ENCODE measurements around the gene PARP1.

The PARP1 gene

GRCh38 chr1:226371866-226372490 lies 35.9 kb downstream of the PARP1 start:
- no peak for DNase-seq

GRCh38 chr1:226371027-226371694 lies 36.7 kb downstream of the PARP1 start:
- DNase-seq = no peak

GRCh38 chr1:226370144-226370923 lies 37.6 kb downstream of the PARP1 start:
- DNase-seq = no peak

- DNase-seq = no peak
Measured at GRCh38 chr1:226369110-226369509, 38.8 kb downstream of the PARP1 start.

- DNase-seq = no peak
Measured at GRCh38 chr1:226366290-226366689, 41.6 kb downstream of the PARP1 start.

GRCh38 chr1:226365831-226366231 lies 42.1 kb downstream of the PARP1 start:
- DNase-seq = no peak

- no peak for DNase-seq
Measured at GRCh38 chr1:226364901-226365565, 42.9 kb downstream of the PARP1 start.

GRCh38 chr1:226364514-226364899 lies 43.4 kb downstream of the PARP1 start:
- DNase-seq = no peak

- DNase-seq = no peak
Measured at GRCh38 chr1:226363801-226364513, 43.9 kb downstream of the PARP1 start.

GRCh38 chr1:226362891-226363447 lies 44.9 kb downstream of the PARP1 start:
- DNase-seq = no peak

- no peak for DNase-seq
Measured at GRCh38 chr1:226362361-226362760, 45.5 kb downstream of the PARP1 start.

- no peak for DNase-seq
Measured at GRCh38 chr1:226360106-226360746, 47.7 kb downstream of the PARP1 start.

GRCh38 chr1:226357416-226357815 lies 50.5 kb downstream of the PARP1 start:
- no peak for DNase-seq

GRCh38 chr1:226355669-226356551 lies 52.0 kb downstream of the PARP1 start:
- peak; percentile 45 for DNase-seq

- DNase-seq = no peak
Measured at GRCh38 chr1:226355016-226355415, 52.9 kb downstream of the PARP1 start.

GRCh38 chr1:226353698-226354525 lies 54.0 kb downstream of the PARP1 start:
- DNase-seq = no peak

GRCh38 chr1:226351709-226352108 lies 56.2 kb downstream of the PARP1 start:
- no peak for DNase-seq

GRCh38 chr1:226350519-226350865 lies 57.4 kb downstream of the PARP1 start:
- DNase-seq = no peak

- DNase-seq = peak; percentile 74
Measured at GRCh38 chr1:226349801-226350518, 57.9 kb downstream of the PARP1 start.

Measured in retina (tissue), 1 donor.